GM12878 (cell line): ENCODE data around the gene HYOU1. TPM values are rescaled to one million over a fixed set of nuclear protein-coding genes. Genes with fewer than 3 reads are reported as not detected.

Experiments used
- ATAC-seq: fragments of 200-7000 bp; cut with Tn5 transposase; 3 replicates; pipeline ENCODE4 v1.9.1; 2020; ENCODE audit warnings: mild to moderate bottlenecking, moderate library complexity
- BruUV-seq: library from RNA; stranded (reverse); fragments of 400-500 nt; replicated peaks from 2 replicates; lab custom pipeline; 2021; lab: Mats Ljungman, UMichigan
- CTCF ChIA-PET: fragments of 300-600 bp; sonication (Branson Sonifier 250); formaldehyde crosslinking; extraction: SDS; loops from one replicate; lab custom pipeline; 2021; ENCODE audit warnings: inconsistent platforms; lab: Yijun Ruan, JAX
- POLR2A ChIA-PET: fragments of 350-600 bp; formaldehyde crosslinking; extraction: SDS; loops from one replicate; lab custom pipeline; 2021; ENCODE audit warnings: inconsistent platforms; lab: Charles Lee
- RAD21 ChIA-PET: fragments of 300-600 bp; sonication (Branson Sonifier 250); formaldehyde crosslinking; loops from one replicate; lab custom pipeline; 2023; ENCODE audit warnings: antibody characterized with exemption; ENCODE audit not compliant: unreplicated experiment; lab: Charles Lee
- SMC1A ChIA-PET: fragments of 300-600 bp; sonication (Branson Sonifier 250); formaldehyde crosslinking; loops from one replicate; lab custom pipeline; 2023; ENCODE audit not compliant: unreplicated experiment, uncharacterized antibody; lab: Charles Lee
- DNase-seq: peaks from one replicate; pipeline ENCODE4 v3.0.0-alpha.2; 2011; ENCODE audit warnings: low read depth, low spot score
- FAIRE-seq: peaks from 3 replicates; lab custom pipeline; 2011; peaks lifted over from hg19 to GRCh38; lab: Jason Lieb, UNC
- H2AFZ ChIP-seq: 2 replicates; pipeline ENCODE4 v1.6.0; 2011; ENCODE audit warnings: low read depth, low read length, control low read depth; ENCODE audit not compliant: control insufficient read depth
- H3K27ac ChIP-seq: 2 replicates; pipeline ENCODE4 v1.5.1; 2011; ENCODE audit warnings: control low read depth; ENCODE audit not compliant: control insufficient read depth, insufficient read depth
- H3K27me3 ChIP-seq, 2 experiments: replicated peaks in 1 of 2; 2 replicates each; pipeline versions ENCODE4 v1.6.0 to v1.6.1; 2011; ENCODE audit warnings: low read length in 1 of 2; ENCODE audit not compliant: control insufficient read depth in 2 of 2, insufficient read depth in 2 of 2
- H3K36me3 ChIP-seq, 2 experiments: 2 replicates each; pipeline ENCODE4 v1.5.1; 2011; ENCODE audit warnings: low read length in 1 of 2; ENCODE audit not compliant: control insufficient read depth in 2 of 2, insufficient read depth in 2 of 2
- H3K4me1 ChIP-seq: 2 replicates; pipeline ENCODE4 v1.6.1; 2011; ENCODE audit warnings: mild to moderate bottlenecking, low read length, moderate library complexity, mixed read lengths; ENCODE audit not compliant: control insufficient read depth, insufficient read depth
- H3K4me2 ChIP-seq: 2 replicates; pipeline ENCODE4 v1.6.0; 2011; ENCODE audit warnings: control low read depth; ENCODE audit not compliant: control insufficient read depth, insufficient read depth
- H3K4me3 ChIP-seq: fragments of 200-600 bp; sonication (generic); 2 replicates; pipeline ENCODE4 v1.5.1; 2016
- H3K79me2 ChIP-seq: 2 replicates; pipeline ENCODE4 v1.6.0; 2011; ENCODE audit warnings: low read length; ENCODE audit not compliant: control insufficient read depth, insufficient read depth
- H3K9ac ChIP-seq: 2 replicates; pipeline ENCODE4 v1.8.0; 2011; ENCODE audit warnings: low read length, control low read depth, mixed read lengths; ENCODE audit not compliant: control insufficient read depth, insufficient read depth
- H3K9me3 ChIP-seq: replicated peaks from 3 replicates; pipeline ENCODE4 v1.5.1; 2011; ENCODE audit warnings: mild to moderate bottlenecking, low read length; ENCODE audit not compliant: control insufficient read depth, insufficient read depth
- H4K20me1 ChIP-seq: 2 replicates; pipeline ENCODE4 v1.6.0; 2011; ENCODE audit not compliant: control insufficient read depth, insufficient read depth
- BCL11A ChIP-seq: IDR thresholded peaks from 2 replicates; pipeline ENCODE4 v1.6.1; 2011; ENCODE audit warnings: low read depth, low read length
- DPF2 ChIP-seq: fragments of 450-650 bp; IDR thresholded peaks from 2 replicates; pipeline ENCODE4 v1.6.1; 2017; ENCODE audit warnings: mild to moderate bottlenecking
- HCFC1 ChIP-seq: fragments of 150-350 bp; IDR thresholded peaks from 2 replicates; pipeline ENCODE4 v1.6.1; 2014; ENCODE audit warnings: low read length
- HDGF ChIP-seq: fragments of 450-650 bp; IDR thresholded peaks from 2 replicates; pipeline ENCODE4 v1.6.1; 2016; ENCODE audit warnings: antibody characterized with exemption
- POLR2A ChIP-seq: IDR thresholded peaks from 2 replicates; pipeline ENCODE4 v1.6.1; 2011; ENCODE audit warnings: low read depth, mild to moderate bottlenecking, low read length
- POLR2AphosphoS2 ChIP-seq: IDR thresholded peaks from 2 replicates; pipeline ENCODE4 v1.6.1; 2011; ENCODE audit warnings: low read depth, mild to moderate bottlenecking, low read length, improper control_type of control experiment, moderate library complexity
- SIX5 ChIP-seq: IDR thresholded peaks from 2 replicates; pipeline ENCODE4 v1.6.1; 2011; ENCODE audit warnings: mild to moderate bottlenecking, low read depth, low read length, moderate library complexity; ENCODE audit not compliant: severe bottlenecking
- SREBF1 ChIP-seq: IDR thresholded peaks from 2 replicates; pipeline ENCODE4 v1.6.1; 2012; ENCODE audit warnings: mild to moderate bottlenecking, low read length
- TARDBP ChIP-seq: IDR thresholded peaks from 2 replicates; pipeline ENCODE4 v1.6.1; 2016; ENCODE audit warnings: borderline replicate concordance
- ZBTB11 ChIP-seq: fragments of 450-650 bp; formaldehyde crosslinking; IDR thresholded peaks from 2 replicates; pipeline ENCODE4 v1.5.0; 2022; ENCODE audit warnings: mild to moderate bottlenecking, missing genetic modification characterization
- WGBS: methylation state at CpG from one replicate; pipeline ENCODE4 v1.1.6; 2016; ENCODE audit warnings: low lambda C conversion rate; ENCODE audit not compliant: insufficient replicate concordance, insufficient coverage; ENCODE audit errors: missing lambda C conversion rate; 5-methylcytosine and 5-hydroxymethylcytosine counted together
- in situ Hi-C: fragments of 300-500 bp; cut with MboI; formaldehyde crosslinking; loops from 9 replicates; pipeline ENCODE4 v1.14.3; 2018; ENCODE audit warnings: mixed read lengths
- intact Hi-C: fragments of 100-400 bp; cut with micrococcal nuclease; formaldehyde crosslinking; loops from one replicate; pipeline ENCODE4 v1.14.2; 2022; ENCODE audit not compliant: unreplicated experiment
- polyA plus RNA-seq, 11 experiments: library from polyadenylated mRNA; depleted of rRNA in 4 of 11; unstranded in 6 of 11; stranded (reverse) in 5 of 11; fragments of >200 nt; fragmentation: Nextera tagmentation in 4 of 11; fragmentation: Illumina TruSeq in 1 of 11; extraction: Ambion mirVana in 4 of 11; extraction: Trizol in 1 of 11; gene quantifications; 1 replicate in 1 of 11; 2 replicates in 10 of 11; pipeline versions ENCODE4 v1.2.1 to v1.2.3, GENCODE V29; 2011 to 2016; ENCODE audit warnings: inconsistent platforms in 2 of 11, missing spikeins in 2 of 11, low read depth in 1 of 11
- total RNA-seq, 4 experiments: library from RNA; depleted of rRNA in 3 of 4; stranded (reverse); fragments of >200 nt in 3 of 4; fragmentation: Illumina TruSeq in 1 of 4; extraction: Trizol in 1 of 4; gene quantifications; 2 replicates each; pipeline versions ENCODE4 v1.2.1 to v1.2.3, GENCODE V29; 2013 to 2021
- TF ChIP-seq, protein P1 (sequence below): IDR thresholded peaks from 2 replicates; pipeline ENCODE4 v1.6.1; 2011; ENCODE audit warnings: low read depth, mild to moderate bottlenecking, low read length, moderate library complexity, borderline replicate concordance; ENCODE audit errors: extremely low read depth
- TF ChIP-seq, protein P2 (sequence below): fragments of 450-650 bp; formaldehyde crosslinking; IDR thresholded peaks from 2 replicates; pipeline ENCODE4 v1.4.0; 2022; ENCODE audit warnings: mild to moderate bottlenecking, moderate library complexity
- TF ChIP-seq, protein P3 (sequence below): fragments of 450-650 bp; IDR thresholded peaks from 2 replicates; pipeline ENCODE4 v1.6.1; 2017; ENCODE audit warnings: antibody characterized with exemption, mild to moderate bottlenecking, moderate library complexity

Gene HYOU1
- total and polyA plus RNA-seq, 10 of the 15 experiments (the other 5 are each of a cell fraction or from before 2014, with no cell fraction given) = 15.4 to 157 (median 109) TPM

GRCh38 chr11:119029069-119029339 is 28.0 kb downstream of the HYOU1 start:
- no peak overlapping the region for H2AFZ ChIP-seq
- H3K4me1 ChIP-seq = peaks cover 14% of the 10 kb centered on the region
- peak overlapping the region; percentile 85 for H3K4me2 ChIP-seq
- intact Hi-C loops = no loop called here
- no peak for ATAC-seq
- H3K4me3 ChIP-seq = peak overlapping the region; percentile 78
- H3K9ac ChIP-seq = peak overlapping the region; percentile 74; the same call in 1 of the 2 replicates
- H3K9me3 ChIP-seq = no peaks in the 10 kb centered on the region
- ChIA-PET CTCF (interaction anchor here (1.6 kb wide), 1 partner anchor 9 kb away, joined by 16 read pairs; the partner anchor contains the start of gene TRAPPC4), SMC1A (interaction anchor here (0.5 to 4.9 kb wide), 4 partner anchors 12 to 295 kb away, joined by 3 to 40 read pairs (median 3); partner anchors contain the start of genes RPS25 and TRAPPC4), RAD21 (interaction anchor here (0.7 to 1.4 kb wide), 2 partner anchors 28 to 32 kb away, joined by 3 read pairs; no protein-coding TSS in a partner anchor), POLR2A (interaction anchor here (0.6 to 3.0 kb wide), 8 partner anchors 10 to 78 kb away, joined by 3 to 14 read pairs (median 6); partner anchors contain the start of genes C2CD2L, CENATAC, HYOU1 and RPS25)
- no peak for DNase-seq
- WGBS = 94% methylated on average over 1 of the region's 1 CpG
- H4K20me1 ChIP-seq = no peaks in the 10 kb centered on the region
- H3K27me3 ChIP-seq = no peaks in the 10 kb centered on the region
- H3K27ac ChIP-seq = peak overlapping the region; percentile 80; the same call in 1 of the 2 replicates
- H3K36me3 ChIP-seq = peaks cover 4 to 5% of the 10 kb centered on the region in 2 experiments; a peak in 3 of 4 replicates
- peaks cover 13% of the 10 kb centered on the region for H3K79me2 ChIP-seq
- no peak for FAIRE-seq
- BruUV-seq = no TSS peak
- TF ChIP-seq HDGF = no peak
- TF ChIP-seq HCFC1 = no peak
- TF ChIP-seq, protein P1, sequence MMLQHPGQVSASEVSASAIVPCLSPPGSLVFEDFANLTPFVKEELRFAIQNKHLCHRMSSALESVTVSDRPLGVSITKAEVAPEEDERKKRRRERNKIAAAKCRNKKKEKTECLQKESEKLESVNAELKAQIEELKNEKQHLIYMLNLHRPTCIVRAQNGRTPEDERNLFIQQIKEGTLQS = no peak
- TF ChIP-seq BCL11A = no peak
- TF ChIP-seq SIX5 = no peak
- no peak for TF ChIP-seq TARDBP
- no peak for TF ChIP-seq DPF2
- no peak for TF ChIP-seq ZBTB11 (CRISPR knock-in tag)
- no peak for TF ChIP-seq POLR2AphosphoS2
- no peak for TF ChIP-seq SREBF1
- TF ChIP-seq, protein P2, sequence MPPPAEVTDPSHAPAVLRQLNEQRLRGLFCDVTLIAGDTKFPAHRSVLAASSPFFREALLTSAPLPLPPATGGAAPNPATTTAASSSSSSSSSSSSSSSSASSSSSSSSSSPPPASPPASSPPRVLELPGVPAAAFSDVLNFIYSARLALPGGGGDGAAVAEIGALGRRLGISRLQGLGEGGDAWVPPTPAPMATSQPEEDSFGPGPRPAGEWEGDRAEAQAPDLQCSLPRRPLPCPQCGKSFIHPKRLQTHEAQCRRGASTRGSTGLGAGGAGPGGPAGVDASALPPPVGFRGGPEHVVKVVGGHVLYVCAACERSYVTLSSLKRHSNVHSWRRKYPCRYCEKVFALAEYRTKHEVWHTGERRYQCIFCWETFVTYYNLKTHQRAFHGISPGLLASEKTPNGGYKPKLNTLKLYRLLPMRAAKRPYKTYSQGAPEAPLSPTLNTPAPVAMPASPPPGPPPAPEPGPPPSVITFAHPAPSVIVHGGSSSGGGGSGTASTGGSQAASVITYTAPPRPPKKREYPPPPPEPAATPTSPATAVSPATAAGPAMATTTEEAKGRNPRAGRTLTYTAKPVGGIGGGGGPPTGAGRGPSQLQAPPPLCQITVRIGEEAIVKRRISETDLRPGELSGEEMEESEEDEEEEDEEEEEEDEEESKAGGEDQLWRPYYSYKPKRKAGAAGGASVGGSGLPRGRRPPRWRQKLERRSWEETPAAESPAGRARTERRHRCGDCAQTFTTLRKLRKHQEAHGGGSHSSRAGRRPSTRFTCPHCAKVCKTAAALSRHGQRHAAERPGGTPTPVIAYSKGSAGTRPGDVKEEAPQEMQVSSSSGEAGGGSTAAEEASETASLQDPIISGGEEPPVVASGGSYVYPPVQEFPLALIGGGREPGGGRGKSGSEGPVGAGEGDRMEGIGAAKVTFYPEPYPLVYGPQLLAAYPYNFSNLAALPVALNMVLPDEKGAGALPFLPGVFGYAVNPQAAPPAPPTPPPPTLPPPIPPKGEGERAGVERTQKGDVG (CRISPR knock-in tag) = no peak
- TF ChIP-seq POLR2A = no peak
- TF ChIP-seq, protein P3, sequence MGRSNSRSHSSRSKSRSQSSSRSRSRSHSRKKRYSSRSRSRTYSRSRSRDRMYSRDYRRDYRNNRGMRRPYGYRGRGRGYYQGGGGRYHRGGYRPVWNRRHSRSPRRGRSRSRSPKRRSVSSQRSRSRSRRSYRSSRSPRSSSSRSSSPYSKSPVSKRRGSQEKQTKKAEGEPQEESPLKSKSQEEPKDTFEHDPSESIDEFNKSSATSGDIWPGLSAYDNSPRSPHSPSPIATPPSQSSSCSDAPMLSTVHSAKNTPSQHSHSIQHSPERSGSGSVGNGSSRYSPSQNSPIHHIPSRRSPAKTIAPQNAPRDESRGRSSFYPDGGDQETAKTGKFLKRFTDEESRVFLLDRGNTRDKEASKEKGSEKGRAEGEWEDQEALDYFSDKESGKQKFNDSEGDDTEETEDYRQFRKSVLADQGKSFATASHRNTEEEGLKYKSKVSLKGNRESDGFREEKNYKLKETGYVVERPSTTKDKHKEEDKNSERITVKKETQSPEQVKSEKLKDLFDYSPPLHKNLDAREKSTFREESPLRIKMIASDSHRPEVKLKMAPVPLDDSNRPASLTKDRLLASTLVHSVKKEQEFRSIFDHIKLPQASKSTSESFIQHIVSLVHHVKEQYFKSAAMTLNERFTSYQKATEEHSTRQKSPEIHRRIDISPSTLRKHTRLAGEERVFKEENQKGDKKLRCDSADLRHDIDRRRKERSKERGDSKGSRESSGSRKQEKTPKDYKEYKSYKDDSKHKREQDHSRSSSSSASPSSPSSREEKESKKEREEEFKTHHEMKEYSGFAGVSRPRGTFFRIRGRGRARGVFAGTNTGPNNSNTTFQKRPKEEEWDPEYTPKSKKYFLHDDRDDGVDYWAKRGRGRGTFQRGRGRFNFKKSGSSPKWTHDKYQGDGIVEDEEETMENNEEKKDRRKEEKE = no peak
- in situ Hi-C loops = no loop called here
